Tibial nerve (tissue), 3 donors: ENCODE data around the gene EFCAB7.

Source experiments
- EP300 ChIP-seq, 2 donors: sonication (generic); formaldehyde crosslinking; IDR thresholded peaks; one replicate each; pipeline ENCODE4 v1.6.1; 2017; ENCODE audit warnings: antibody characterized with exemption in 2 of 2, mild to moderate bottlenecking in 1 of 2
- POLR2A ChIP-seq, 2 donors: fragments of 450-650 bp; IDR thresholded peaks; one replicate each; pipeline ENCODE4 v1.6.1; 2017; ENCODE audit warnings: antibody characterized with exemption in 2 of 2, mild to moderate bottlenecking in 2 of 2, moderate library complexity in 2 of 2

DNA sequence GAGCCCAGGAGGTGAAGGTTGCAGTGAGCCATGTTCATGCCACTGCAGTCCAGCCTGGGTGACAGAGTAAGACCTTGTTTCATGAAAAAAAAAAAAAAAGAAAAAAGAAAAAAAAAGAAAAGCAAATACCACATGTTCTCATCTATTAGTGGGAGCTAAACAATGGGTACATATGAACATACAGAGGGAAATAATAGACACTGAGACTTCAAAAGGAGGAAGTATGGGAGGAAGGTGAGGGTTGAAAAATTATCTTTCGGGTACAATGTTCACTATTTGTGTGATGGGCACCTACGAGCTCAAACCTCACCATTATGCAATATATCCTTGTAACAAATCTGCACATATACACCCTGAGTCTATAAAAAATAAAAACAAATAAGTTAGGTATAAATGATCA lies 6.7 kb upstream of the EFCAB7 start:
- TF ChIP-seq POLR2A (IDR thresholded peaks at IDR 0.05) (no peak), EP300 (IDR thresholded peaks at IDR 0.05) (no peak)
